Neural cell (in vitro differentiated cells): Measurements from ENCODE around the gene TMEM205.

ENCODE experiments used
- CTCF ChIP-seq: fragments of 450-650 bp; IDR thresholded peaks from 2 replicates; pipeline ENCODE4 v1.5.1; 2014; ENCODE audit warnings: antibody characterized with exemption, mild to moderate bottlenecking, moderate library complexity; ENCODE audit not compliant: poor library complexity, severe bottlenecking
- EZH2 ChIP-seq: fragments of 200-600, 300-800 bp; shearing (Covaris generic), sonication (generic); IDR thresholded peaks from 2 replicates; pipeline ENCODE4 v1.6.1; 2014; ENCODE audit warnings: antibody characterized with exemption, low read length, borderline replicate concordance, mild to moderate bottlenecking; ENCODE audit not compliant: insufficient read depth, poor library complexity, severe bottlenecking
- TF ChIP-seq, protein P1 (sequence below): IDR thresholded peaks from 2 replicates; pipeline ENCODE4 v1.6.1; 2012; ENCODE audit warnings: borderline replicate concordance

DNA sequence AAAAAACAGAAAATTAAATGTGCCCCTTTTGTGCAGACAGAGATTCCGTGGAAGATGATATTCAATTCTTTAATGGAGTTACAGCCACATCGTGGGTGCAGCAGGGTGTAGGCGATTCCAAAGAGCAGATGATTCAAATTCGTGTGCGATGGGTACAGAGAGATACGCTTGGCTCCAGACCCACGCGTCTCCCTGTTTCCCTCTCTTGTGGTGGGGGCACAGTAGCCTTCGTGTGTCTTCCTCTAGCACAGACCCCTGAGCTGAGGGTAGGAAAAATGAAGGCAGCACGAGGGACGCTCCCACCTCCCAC is 45.3 kb downstream of the TMEM205 start:
- TF ChIP-seq CTCF (no peak), EZH2 (no peak)
- TF ChIP-seq, protein P1, sequence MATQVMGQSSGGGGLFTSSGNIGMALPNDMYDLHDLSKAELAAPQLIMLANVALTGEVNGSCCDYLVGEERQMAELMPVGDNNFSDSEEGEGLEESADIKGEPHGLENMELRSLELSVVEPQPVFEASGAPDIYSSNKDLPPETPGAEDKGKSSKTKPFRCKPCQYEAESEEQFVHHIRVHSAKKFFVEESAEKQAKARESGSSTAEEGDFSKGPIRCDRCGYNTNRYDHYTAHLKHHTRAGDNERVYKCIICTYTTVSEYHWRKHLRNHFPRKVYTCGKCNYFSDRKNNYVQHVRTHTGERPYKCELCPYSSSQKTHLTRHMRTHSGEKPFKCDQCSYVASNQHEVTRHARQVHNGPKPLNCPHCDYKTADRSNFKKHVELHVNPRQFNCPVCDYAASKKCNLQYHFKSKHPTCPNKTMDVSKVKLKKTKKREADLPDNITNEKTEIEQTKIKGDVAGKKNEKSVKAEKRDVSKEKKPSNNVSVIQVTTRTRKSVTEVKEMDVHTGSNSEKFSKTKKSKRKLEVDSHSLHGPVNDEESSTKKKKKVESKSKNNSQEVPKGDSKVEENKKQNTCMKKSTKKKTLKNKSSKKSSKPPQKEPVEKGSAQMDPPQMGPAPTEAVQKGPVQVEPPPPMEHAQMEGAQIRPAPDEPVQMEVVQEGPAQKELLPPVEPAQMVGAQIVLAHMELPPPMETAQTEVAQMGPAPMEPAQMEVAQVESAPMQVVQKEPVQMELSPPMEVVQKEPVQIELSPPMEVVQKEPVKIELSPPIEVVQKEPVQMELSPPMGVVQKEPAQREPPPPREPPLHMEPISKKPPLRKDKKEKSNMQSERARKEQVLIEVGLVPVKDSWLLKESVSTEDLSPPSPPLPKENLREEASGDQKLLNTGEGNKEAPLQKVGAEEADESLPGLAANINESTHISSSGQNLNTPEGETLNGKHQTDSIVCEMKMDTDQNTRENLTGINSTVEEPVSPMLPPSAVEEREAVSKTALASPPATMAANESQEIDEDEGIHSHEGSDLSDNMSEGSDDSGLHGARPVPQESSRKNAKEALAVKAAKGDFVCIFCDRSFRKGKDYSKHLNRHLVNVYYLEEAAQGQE = no peak
